ENCODE data around the gene ARF1. TPM values are rescaled to one million over a fixed set of nuclear protein-coding genes. Genes with fewer than 3 reads are reported as not detected.

The ARF1 gene
- total and polyA plus RNA-seq, 2 of the 13 experiments (the other 11 are each of a cell fraction or from before 2014, with no cell fraction given): 186 to 327 TPM

DNA sequence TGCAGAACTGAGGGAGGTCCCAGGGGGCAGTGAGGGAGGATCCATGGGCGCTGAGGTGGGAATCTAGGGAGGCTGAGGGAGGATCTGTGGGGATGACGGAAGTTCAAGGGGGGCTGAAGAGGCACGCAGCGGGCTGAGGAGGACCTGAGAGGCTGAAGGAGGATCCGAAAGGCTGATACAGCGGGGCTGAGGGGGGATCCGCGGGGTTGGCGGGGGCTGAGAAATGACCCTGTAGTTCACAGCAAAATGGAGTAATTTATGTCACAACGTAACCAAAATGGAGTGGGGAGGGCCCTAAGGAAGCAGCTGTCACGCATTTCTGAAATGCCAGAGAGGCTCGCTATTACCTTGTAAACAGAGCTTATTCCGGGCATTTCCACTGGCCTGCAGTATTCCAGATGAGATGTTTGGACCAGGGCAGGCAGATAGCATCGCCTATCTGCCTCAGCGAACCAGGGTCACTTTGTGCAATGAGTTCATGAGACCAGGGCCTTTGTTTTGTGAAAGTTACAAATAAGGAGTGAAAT lies 27.5 kb downstream of the ARF1 start (continued):
- TF ChIP-seq PRDM4 (CRISPR knock-in tag; IDR thresholded peaks at IDR 0.05; ENCODE audit: borderline replicate concordance): no peak
- TF ChIP-seq GATAD2A (CRISPR knock-in tag; IDR thresholded peaks at IDR 0.05): peak; percentile 21; the same call in 1 of the 2 replicates
- peak; percentile 50; the same call in 1 of the 2 replicates for TF ChIP-seq ELF3 (CRISPR knock-in tag; IDR thresholded peaks at IDR 0.05)
- no peak for TF ChIP-seq HNF1A (IDR thresholded peaks at IDR 0.05; ENCODE audit: low read depth)
- no peak for TF ChIP-seq HNF1A (CRISPR knock-in tag; IDR thresholded peaks at IDR 0.05; ENCODE audit: borderline replicate concordance)

DNA sequence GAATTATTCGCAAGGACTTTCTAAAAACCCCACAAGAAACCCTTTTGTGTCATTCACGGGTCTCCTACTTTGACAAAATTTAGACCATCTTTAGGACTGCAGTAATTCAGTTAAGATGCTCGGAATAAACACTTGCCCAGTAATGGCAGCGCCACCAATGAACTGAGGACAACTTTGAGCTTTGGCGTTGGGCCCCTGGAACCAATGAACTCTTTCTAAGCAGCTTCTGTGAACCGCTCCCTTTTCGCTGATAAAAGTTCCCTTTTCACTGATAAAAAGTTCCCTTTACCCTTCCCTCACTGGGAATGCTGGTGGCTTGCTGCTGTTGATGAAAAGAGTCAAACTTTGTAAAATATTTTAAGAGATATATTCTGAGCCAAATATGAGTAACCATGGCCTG lies 28.0 kb downstream of the ARF1 start:
- Histone ChIP-seq H2AFZ (ENCODE audit: low read length) (no peak overlapping the region), H3K27ac (ENCODE audit: extremely low read length, insufficient read depth, low read length) (peak overlapping the region; percentile 90), H3K9ac (ENCODE audit: insufficient read depth, low read depth, low read length) (peak overlapping the region; percentile 97), H3K27me3 (ENCODE audit: control insufficient read depth in 1 of 2, insufficient read depth in 2 of 2, low read length in 2 of 2) (no peaks in the 10 kb centered on the region; a peak in 1 of 5 replicates), H3K79me2 (ENCODE audit: insufficient read depth, low read length) (peaks cover 18% of the 10 kb centered on the region), H3K9me3 (ENCODE audit: low read length) (no peaks in the 10 kb centered on the region), H3K4me1 (ENCODE audit: insufficient read depth, low read length) (peaks cover 44% of the 10 kb centered on the region), H3K4me2 (ENCODE audit: low read depth, low read length) (peak overlapping the region; percentile 73), H3K36me3 (replicated peaks in 1 of 2; ENCODE audit: control insufficient read depth in 1 of 2, insufficient read depth in 2 of 2, low read length in 2 of 2) (peaks cover 2 to 7% of the 10 kb centered on the region in 2 experiments; a peak in 2 of 5 replicates), H4K20me1 (ENCODE audit: insufficient read depth, low read length) (no peaks in the 10 kb centered on the region), H3K4me3 (replicated peaks in 1 of 3; ENCODE audit: insufficient read depth in 1 of 3, low read depth in 2 of 3, low read length in 3 of 3) (peak overlapping the region; percentile 90 to 99 (median 97); a peak in 5 of 6 replicates)
- intact Hi-C loops (cut with micrococcal nuclease; ENCODE audit: unreplicated experiment): loop anchor here (2.0 kb wide), 1 partner anchor 30 kb away; the partner anchor contains the start of gene GUK1
- BruUV-seq (replicated peaks): TSS peak; percentile 75
- ChIA-PET CTCF (ENCODE audit: low intra/inter-chr PET ratio, low total read pairs) (no interaction called here), POLR2A (interaction anchor here (0.6 to 2.1 kb wide), 10 partner anchors 11 to 111 kb away, joined by 4 to 38 read pairs (median 6); partner anchors contain the start of genes ARF1 and IBA57)
- in situ Hi-C loops (cut with HindIII; ENCODE audit: extremely low pct_ligation_motif_present, low pct_unique_long_range_greater_than_20kb): no loop called here
- FAIRE-seq (no peak), DNase-seq (ENCODE audit: low spot score) (no peak), ATAC-seq (peak; percentile 2; the same call in 1 of the 3 replicates)
- 11% methylated on average over 6 of the region's 7 CpGs for WGBS (ENCODE audit: low lambda C conversion rate)
- TF ChIP-seq KDM2A (CRISPR knock-in tag; IDR thresholded peaks at IDR 0.05; ENCODE audit: borderline replicate concordance, low read depth) (0 out of 2 replicates have a peak, but pooled peaks have one; percentile 10), HMGXB4 (CRISPR knock-in tag; IDR thresholded peaks at IDR 0.05; ENCODE audit: borderline replicate concordance in 1 of 2, low read depth in 1 of 2) (0 out of 4 replicates have a peak, but pooled peaks of 1 of the 2 experiments have one; percentile 16), ZNF574 (CRISPR knock-in tag; IDR thresholded peaks at IDR 0.05) (0 out of 2 replicates have a peak, but pooled peaks have one; percentile 8), POLR2A (IDR thresholded peaks at IDR 0.05; ENCODE audit: insufficient read depth in 1 of 2, low read depth in 2 of 2, low read length in 2 of 2) (0 out of 4 replicates have a peak, but pooled peaks of 1 of the 2 experiments have one; percentile 21), MBNL3 (CRISPR knock-in tag; conservative IDR thresholded peaks at IDR 0.05) (no peak)
